ENCODE results near the gene KRTAP10-1. TPM values are rescaled to one million over a fixed set of nuclear protein-coding genes. Genes with fewer than 3 reads are reported as not detected.
"Not testable (repeated sequence)": the region's sequence is repeated elsewhere in the genome, so short reads cannot be mapped to it uniquely, and the experiment has no call there.

Gene KRTAP10-1
- total RNA-seq, 1 donor from 2014 or later, result not detected

- no peak for FAIRE-seq
Observed at GRCh38 chr21:44508711-44509445, 31.1 kb downstream of the KRTAP10-1 start.

GRCh38 chr21:44508426-44508710, 31.6 kb downstream of the KRTAP10-1 start:
- DNase-seq (ENCODE audit: low spot score in 2 of 2) (no peak), FAIRE-seq (no peak)

More at GRCh38 chr21:44508711-44509445, 31.1 kb downstream of the KRTAP10-1 start:
- no peak for DNase-seq (ENCODE audit: low spot score in 2 of 2)

- FAIRE-seq, result no peak
- DNase-seq (ENCODE audit: low spot score in 2 of 2), result no peak
Observed at GRCh38 chr21:44507673-44508425, 32.1 kb downstream of the KRTAP10-1 start.

GRCh38 chr21:44506279-44507255, 33.4 kb downstream of the KRTAP10-1 start:
- FAIRE-seq (no peak), DNase-seq (ENCODE audit: low spot score in 2 of 2) (no peak)

GRCh38 chr21:44505673-44506278, 34.2 kb downstream of the KRTAP10-1 start:
- no peak for DNase-seq (ENCODE audit: low spot score in 2 of 2)
- FAIRE-seq, result no peak

- FAIRE-seq (no peak), DNase-seq (ENCODE audit: low spot score in 2 of 2) (no peak)
Observed at GRCh38 chr21:44503901-44504399, 36.0 kb downstream of the KRTAP10-1 start.

- not testable (repeated sequence) for DNase-seq (ENCODE audit: low spot score in 2 of 2); FAIRE-seq
Observed at GRCh38 chr21:44503006-44503889, 36.7 kb downstream of the KRTAP10-1 start.

- no peak for DNase-seq (ENCODE audit: low spot score in 2 of 2)
- no peak for FAIRE-seq
Observed at GRCh38 chr21:44502171-44502958, 37.6 kb downstream of the KRTAP10-1 start.

GRCh38 chr21:44500111-44500510, 39.9 kb downstream of the KRTAP10-1 start:
- DNase-seq (ENCODE audit: low spot score in 2 of 2) (no peak), FAIRE-seq (no peak)

- FAIRE-seq (no peak), DNase-seq (ENCODE audit: low spot score in 2 of 2) (no peak)
Observed at GRCh38 chr21:44499631-44500030, 40.4 kb downstream of the KRTAP10-1 start.

- no peak for DNase-seq (ENCODE audit: low spot score in 2 of 2)
- FAIRE-seq, result no peak
Observed at GRCh38 chr21:44499211-44499560, 40.8 kb downstream of the KRTAP10-1 start.

GRCh38 chr21:44498280-44499210, 41.5 kb downstream of the KRTAP10-1 start:
- FAIRE-seq, result no peak

GRCh38 chr21:44497703-44498126, 42.3 kb downstream of the KRTAP10-1 start:
- FAIRE-seq, result no peak
- no peak for DNase-seq (ENCODE audit: low spot score in 2 of 2)

More at GRCh38 chr21:44498280-44499210, 41.5 kb downstream of the KRTAP10-1 start:
- no peak for DNase-seq (ENCODE audit: low spot score in 2 of 2)

- DNase-seq (ENCODE audit: low spot score in 2 of 2), result no peak
- no peak for FAIRE-seq
Observed at GRCh38 chr21:44496564-44497550, 43.1 kb downstream of the KRTAP10-1 start.

- DNase-seq (ENCODE audit: low spot score in 2 of 2), result no peak
- no peak for FAIRE-seq
Observed at GRCh38 chr21:44495611-44496563, 44.1 kb downstream of the KRTAP10-1 start.

Data from frontal cortex (tissue), 4 donors.